K562 (cell line): ENCODE results near the gene SYT13.

Experiments
- CEBPB ChIP-seq: fragments of 450-650 bp; IDR thresholded peaks from 2 replicates; pipeline ENCODE4 v1.6.1; 2016; ENCODE audit warnings: missing genetic modification characterization, missing compliant biosample characterization
- GATA2 ChIP-seq: sonication (generic); formaldehyde crosslinking; IDR thresholded peaks from 2 replicates; pipeline ENCODE4 v1.4.0; 2020; ENCODE audit warnings: mild to moderate bottlenecking, missing genetic modification reagents
- NFE2 ChIP-seq: IDR thresholded peaks from 2 replicates; pipeline ENCODE4 v1.6.1; 2014; ENCODE audit warnings: antibody characterized with exemption, low read depth
- RBM34 ChIP-seq: fragments of 200-400 bp; formaldehyde crosslinking; IDR thresholded peaks from 2 replicates; pipeline ENCODE4 v1.6.1; 2018; ENCODE audit warnings: low read length, borderline replicate concordance; ENCODE audit not compliant: insufficient read depth
- SAP30 ChIP-seq: fragments of 200-600 bp; sonication (generic); IDR thresholded peaks from 2 replicates; pipeline ENCODE4 v1.6.1; 2012; ENCODE audit warnings: borderline replicate concordance, low read depth, mild to moderate bottlenecking, moderate library complexity, low read length, control low read depth, inconsistent platforms; ENCODE audit not compliant: insufficient read depth, poor library complexity, severe bottlenecking
- SIN3A ChIP-seq, 2 experiments: fragments of 150-350 bp in 1 of 2; IDR thresholded peaks; 2 replicates each; pipeline ENCODE4 v1.6.1; 2011 to 2016; ENCODE audit warnings: borderline replicate concordance in 2 of 2, low read depth in 2 of 2, low read length in 2 of 2, mild to moderate bottlenecking in 2 of 2, moderate library complexity in 2 of 2; ENCODE audit not compliant: control insufficient read depth in 1 of 2
- YY1 ChIP-seq, 3 experiments: IDR thresholded peaks; 2 replicates each; pipeline ENCODE4 v1.6.1; 2011; ENCODE audit warnings: low read length in 2 of 3, mild to moderate bottlenecking in 2 of 3, moderate library complexity in 2 of 3, borderline replicate concordance in 1 of 3, control low read depth in 1 of 3, low read depth in 1 of 3; ENCODE audit not compliant: insufficient read depth in 3 of 3, insufficient replicate concordance in 2 of 3, control insufficient read depth in 1 of 3, insufficient read length in 1 of 3; ENCODE audit errors: extremely low read depth in 1 of 3
- ZNF311 ChIP-seq: fragments of 250-450 bp; sonication (Bioruptor Pico); IDR thresholded peaks from 2 replicates; pipeline ENCODE4 v1.4.0; 2020; ENCODE audit warnings: mild to moderate bottlenecking, moderate library complexity

- TF ChIP-seq CEBPB (tag) (no peak), YY1 (IDR thresholded peaks at IDR 0.05; ENCODE audit: borderline replicate concordance in 1 of 3, control insufficient read depth in 1 of 3, extremely low read depth in 1 of 3, insufficient read depth in 3 of 3, insufficient read length in 1 of 3, insufficient replicate concordance in 2 of 3, low read depth in 1 of 3, low read length in 2 of 3) (no peak), RBM34 (no peak), SAP30 (no peak), NFE2 (no peak), GATA2 (CRISPR knock-in tag) (no peak), ZNF311 (CRISPR knock-in tag) (no peak), SIN3A (IDR thresholded peaks at IDR 0.05; ENCODE audit: borderline replicate concordance in 2 of 2, control insufficient read depth in 1 of 2, low read depth in 2 of 2, low read length in 2 of 2) (no peak)
Observed at GRCh38 chr11:45270946-45271716, 15.0 kb downstream of the SYT13 start.
